Hippocampal formation (tissue), 2 donors: ENCODE results near the gene CDYL.
A peak's percentile ranks its signal among the peaks of the same experiment; 100 is the strongest.
"Not testable (repeated sequence)": the region's sequence is repeated elsewhere in the genome, so short reads cannot be mapped to it uniquely, and the experiment has no call there.

ENCODE experiments used
- DNase-seq, 2 donors: peaks; one replicate each; lab custom pipeline; 2025; lab: John Stamatoyannopoulos, UW

CDYL gene

GRCh38 chr6:5003604-5004372 lies 227.6 kb downstream of the CDYL start, which contains the start of gene RPP40:
Gene RPP40 (minus strand): TSS chr6:5004037. CDS start chr6:5004002, 35 bp downstream.
- DNase-seq = peak; percentile 95 to 98

GRCh38 chr6:5004373-5005037 lies 228.3 kb downstream of the CDYL start:
- DNase-seq = no peak

GRCh38 chr6:5005038-5005433 lies 228.8 kb downstream of the CDYL start:
- DNase-seq = not testable (repeated sequence)
